Stimulated activated CD8-positive, alpha-beta memory T cell treated with anti-CD3 and anti-CD28 coated beads, Interleukin-4, amount 100 ng/mL, for 48 hours (primary cell): ENCODE measurements around the gene TAF5.
A peak's percentile ranks its signal among the peaks of the same experiment; 100 is the strongest.
"Not testable (repeated sequence)": the region's sequence is repeated elsewhere in the genome, so short reads cannot be mapped to it uniquely, and the experiment has no call there.

Experiments used
- DNase-seq: peaks from one replicate; pipeline ENCODE4 v3.0.0-alpha.2; 2020

Gene TAF5

DNA sequence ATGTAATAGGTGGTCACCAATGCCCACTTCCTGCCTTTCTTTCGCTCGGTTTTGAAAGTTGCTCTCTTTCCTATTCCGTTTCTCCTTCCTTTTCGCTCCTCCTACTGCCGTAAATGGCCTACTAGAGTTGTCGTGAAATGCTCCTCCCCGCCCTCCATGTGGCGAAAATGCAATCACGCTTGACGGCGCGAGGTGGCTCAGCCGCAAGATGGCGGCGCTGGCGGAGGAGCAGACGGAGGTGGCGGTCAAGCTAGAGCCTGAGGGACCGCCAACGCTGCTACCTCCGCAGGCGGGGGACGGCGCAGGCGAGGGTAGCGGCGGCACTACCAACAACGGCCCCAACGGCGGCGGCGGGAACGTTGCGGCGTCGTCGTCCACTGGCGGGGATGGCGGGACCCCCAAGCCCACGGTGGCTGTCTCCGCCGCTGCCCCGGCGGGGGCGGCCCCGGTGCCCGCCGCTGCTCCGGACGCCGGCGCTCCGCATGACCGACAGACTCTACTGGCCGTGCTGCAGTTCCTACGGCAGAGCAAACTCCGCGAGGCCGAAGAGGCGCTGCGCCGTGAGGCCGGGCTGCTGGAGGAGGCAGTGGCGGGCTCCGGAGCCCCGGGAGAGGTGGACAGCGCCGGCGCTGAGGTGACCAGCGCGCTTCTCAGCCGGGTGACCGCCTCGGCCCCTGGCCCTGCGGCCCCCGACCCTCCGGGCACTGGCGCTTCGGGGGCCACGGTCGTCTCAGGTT lies at the start of gene TAF5:
Gene TAF5 (plus strand): TSS at position 195 of the 737 bp plus-strand sequence. CDS start 14 bp downstream, at position 209.
- DNase-seq = peak; percentile 91

DNA sequence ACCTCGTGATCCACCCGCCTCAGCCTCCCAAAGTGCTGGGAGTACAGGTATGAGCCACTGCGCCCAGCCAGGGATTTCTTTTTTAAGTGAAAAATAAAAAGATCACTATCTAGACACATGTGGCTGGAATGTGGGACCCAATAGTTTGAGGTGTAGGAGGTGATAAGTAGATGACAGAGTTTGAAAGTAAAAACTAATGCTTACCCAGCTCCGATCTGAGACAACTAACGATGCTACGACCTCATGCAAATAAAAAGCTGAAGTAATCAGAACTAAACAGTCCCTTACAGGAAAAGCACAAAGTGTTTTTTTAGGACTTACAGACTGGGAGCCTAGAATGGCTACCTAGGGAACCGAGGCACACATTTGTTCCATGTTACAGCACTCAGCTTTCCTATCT lies 39.9 kb upstream of the TAF5 start:
- DNase-seq = peak; percentile 11

DNA sequence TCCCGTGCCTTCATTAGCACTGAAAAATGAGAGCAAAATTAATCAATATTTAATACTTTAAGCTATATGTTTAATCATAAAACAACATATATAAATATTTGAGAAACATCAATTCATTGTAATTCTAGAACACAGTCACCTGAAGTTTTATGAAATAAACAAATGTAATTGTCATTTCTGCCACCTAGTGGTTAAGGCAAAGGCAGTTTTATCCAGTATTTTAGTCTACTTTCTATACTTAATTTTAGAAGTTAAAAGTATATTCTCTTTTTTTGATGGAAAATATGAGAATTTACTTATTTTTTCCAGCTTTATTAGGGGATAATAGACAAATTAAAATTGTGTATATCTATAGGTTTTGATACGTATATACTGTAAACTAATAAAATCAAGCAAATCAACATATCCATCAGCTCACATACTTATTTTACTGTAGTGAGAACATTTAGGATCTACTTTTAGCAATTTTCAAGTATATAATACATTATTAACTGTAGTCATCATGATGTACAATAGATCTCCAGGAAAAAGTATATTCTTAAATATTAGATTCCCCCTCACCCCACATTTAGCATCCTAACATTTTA lies 33.7 kb upstream of the TAF5 start:
- no peak for DNase-seq

DNA sequence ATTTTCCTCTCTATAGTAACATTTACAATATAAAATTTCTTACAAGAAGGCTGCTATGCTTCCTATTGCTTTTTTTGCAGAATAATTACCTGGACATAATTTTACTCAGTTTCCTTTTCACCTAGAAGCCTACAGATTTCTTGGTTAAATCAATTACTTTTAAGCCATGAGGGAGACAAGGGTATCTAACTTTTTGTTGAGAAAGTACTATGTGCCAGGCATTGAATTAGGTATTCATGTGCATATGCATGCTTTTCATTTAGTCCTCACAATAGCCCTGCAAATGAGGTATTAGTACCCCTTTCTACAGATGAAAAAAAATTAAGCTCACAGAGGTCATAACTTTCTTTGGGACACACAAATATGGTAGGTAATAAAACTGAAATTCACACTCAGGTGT lies 33.2 kb upstream of the TAF5 start:
- no peak for DNase-seq

DNA sequence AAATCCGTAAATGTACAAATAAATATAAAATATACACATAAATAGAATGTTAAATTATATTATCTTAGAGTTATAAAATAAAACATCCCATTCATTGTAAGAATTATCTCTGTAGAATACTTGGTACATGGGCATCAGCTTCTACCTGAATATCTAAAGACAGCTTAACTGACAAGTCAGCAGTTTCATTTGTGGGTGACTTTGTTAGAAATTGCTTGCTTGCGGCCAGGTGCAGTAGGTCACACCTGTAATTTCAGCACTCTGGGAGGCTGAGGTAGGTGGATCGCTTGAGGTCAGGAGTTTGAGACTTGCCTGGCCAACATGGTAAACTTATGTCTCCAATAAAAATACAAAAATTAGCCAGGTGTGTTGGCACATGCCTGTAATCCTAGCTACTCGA lies 31.4 kb upstream of the TAF5 start:
- no peak for DNase-seq

DNA sequence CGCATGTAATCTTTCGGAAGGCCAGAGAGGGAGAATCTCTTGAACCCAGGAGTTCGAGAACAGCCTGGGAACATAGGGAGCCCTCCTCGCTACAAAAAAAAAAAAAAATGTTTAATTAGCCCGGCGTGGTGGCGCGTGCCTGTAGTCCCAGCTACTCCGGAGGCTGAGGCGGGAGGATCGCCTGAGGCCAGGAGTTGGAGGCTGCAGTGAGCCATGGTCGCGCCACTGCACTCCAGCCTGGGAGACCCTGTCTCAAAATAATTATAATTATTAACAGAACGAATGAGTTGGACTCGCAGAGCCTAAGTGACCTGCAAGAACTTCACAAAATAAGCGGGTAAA lies 17.6 kb upstream of the TAF5 start:
- DNase-seq = no peak

DNA sequence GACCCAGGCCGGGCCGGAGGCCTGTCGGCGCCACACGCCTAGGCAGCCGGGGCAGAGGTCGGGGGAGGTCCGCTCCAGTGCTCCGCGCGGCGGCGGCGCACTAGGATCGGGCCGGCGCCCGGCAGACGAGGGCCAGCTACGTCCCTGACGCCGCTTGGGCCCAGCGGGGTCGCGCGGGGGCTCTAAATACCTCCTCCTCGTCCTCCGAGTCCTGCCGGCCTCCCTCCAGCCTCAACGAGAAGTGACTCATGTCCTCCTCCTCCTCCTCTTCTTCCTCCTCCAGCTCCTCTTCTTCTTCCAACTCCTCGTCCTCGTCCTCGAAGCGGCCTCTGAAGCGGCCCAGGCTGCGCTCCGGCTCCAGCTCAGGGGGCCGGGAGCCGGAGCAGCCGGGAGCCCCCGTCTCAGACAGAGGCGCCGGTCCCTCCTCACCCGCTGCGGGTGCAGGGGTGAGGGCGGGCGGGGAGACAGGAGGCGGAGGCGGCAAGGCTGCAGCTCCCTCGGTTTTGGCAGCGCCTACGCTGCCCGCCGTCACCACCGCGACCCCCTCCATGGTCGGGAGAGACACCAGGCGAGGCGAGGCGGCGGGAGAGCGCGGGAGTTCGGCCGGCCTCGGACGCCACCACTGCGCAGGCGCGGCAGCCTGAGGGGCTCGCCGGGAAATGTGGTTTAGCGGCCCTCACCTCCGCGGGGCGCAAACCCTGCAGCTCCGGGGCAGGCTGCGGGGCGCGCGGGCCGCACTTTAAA lies 17.1 kb upstream of the TAF5 start, which contains the start of gene PCGF6:
Gene PCGF6 (minus strand): TSS at position 624 of the 744 bp plus-strand sequence. CDS start 74 bp downstream, at position 550.
- peak; percentile 86 for DNase-seq

DNA sequence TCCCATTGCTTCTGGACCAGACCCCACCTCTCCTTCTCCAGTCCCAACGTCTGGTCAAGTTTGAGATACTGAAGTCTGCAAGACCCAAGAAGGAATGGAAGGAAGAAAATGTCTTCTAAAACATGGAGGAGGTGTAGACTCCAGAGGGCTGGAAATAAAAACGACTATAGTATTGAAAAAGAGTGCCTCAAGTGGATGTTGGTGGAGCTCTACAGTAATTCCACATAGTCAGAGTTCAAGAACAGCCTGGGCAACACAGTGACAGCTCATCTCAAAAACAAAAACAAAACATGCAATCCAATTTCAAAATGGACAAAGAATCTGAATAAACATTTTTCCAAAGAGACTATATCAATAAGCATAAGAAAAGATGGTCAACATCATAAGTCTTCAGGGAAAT lies 14.5 kb upstream of the TAF5 start:
- no peak for DNase-seq

DNA sequence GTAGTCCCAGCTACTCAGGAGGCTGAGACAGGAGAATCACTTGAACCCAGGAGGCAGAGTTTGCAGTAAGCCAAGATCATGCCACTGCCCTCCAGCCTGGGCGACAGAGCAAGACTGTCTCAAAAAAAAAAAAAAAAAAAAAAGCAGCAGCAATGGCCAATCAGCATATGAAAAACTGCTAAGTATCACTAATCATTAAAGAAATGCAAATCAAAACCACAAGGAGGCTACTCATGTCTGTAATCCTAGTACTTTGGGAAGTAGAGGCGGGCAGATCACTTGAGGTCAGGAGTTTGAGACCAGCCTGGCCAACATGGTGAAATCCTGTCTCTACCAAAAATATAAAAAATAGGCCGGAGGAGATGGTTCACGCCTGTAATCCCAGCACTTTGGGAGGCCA lies 13.2 kb upstream of the TAF5 start:
- not testable (repeated sequence) for DNase-seq

DNA sequence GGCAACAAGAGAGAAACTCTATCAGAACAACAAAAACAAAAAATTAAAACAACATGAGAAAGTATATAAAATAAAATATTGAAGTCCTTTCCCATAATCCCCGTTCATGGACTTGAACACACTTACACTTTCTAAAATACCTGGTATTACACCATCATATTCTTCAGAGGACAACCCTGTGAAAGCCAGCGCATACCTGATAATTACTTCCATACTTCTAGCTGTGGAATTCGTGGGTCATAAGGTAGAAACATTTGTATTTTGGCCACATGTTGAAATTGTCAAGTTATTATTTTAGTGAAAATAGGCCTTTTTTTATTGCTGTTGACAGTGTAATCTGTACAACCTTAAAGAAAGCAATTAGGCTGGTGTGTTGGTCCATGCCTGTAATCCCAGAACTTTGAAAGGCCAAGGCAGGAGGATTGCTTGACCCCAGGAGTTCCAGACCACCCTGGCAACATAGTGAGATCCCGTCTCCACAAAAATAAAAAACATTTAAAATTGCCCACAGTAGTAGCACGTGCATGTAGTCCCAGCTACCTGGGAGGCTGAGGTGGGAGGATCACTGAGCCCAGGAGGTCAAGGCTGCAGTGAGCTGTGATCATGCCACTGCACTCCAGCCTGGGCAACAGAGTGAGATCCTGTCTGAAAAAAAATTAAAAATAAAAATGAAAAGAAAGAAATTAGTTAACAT lies 11.7 kb upstream of the TAF5 start:
- DNase-seq = no peak

DNA sequence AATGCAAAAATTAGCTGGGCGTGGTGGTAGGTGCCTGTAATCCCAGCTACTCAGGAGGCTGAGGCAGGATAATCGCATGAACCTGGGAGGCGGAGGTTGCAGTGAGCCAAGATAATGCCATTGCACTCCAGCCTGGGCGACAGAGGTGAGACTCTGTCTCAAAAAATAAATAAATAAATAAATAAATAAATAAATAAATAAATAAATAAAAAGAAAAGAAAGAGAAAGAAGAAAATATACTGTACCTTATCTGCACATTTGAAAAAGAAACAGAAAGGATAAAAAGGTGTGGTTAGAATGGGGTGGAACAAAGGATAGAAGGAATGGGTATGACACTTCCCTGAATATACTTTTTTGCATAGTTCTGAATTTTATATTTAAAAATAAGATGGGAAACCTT lies 8.3 kb upstream of the TAF5 start:
- DNase-seq = not testable (repeated sequence)

DNA sequence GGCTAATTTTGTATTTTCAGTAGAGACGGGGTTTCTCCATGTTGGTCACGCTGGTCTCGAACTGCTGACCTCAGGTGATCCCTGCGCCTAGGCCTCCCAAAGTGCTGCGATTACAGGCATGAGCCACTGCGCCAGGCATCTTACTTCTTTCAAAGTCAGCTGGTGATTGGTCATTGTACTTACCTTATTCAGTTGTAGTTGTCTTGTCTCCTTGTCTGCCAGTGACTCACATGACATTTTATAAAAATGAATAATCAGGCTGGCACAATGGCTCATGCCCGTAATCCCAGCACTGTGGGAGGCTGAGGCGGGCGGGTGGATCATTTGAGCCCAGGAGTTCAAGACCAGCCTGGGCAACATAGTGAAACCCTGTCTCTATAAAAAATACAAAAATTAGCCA lies 7.0 kb upstream of the TAF5 start:
- not testable (repeated sequence) for DNase-seq

DNA sequence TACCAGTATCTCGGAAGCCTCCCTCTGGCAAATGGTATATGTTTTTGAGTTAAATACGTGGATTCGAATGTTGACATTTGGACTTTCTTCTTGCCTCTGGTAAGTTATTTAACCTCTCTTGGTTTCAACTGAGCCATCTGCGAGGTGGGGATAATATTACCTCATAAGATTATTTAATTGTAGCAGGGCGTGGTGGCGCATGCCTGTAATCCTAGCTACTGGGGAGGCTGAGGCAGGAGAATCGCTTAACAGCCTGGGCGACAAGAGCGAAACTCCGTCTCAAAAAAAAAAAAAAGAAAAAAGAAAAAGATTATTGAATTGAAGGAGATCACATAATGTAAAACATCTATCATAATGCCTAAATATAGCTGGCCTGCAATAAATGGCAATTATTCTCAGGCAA lies 396 bp upstream of the TAF5 start:
- DNase-seq = no peak

DNA sequence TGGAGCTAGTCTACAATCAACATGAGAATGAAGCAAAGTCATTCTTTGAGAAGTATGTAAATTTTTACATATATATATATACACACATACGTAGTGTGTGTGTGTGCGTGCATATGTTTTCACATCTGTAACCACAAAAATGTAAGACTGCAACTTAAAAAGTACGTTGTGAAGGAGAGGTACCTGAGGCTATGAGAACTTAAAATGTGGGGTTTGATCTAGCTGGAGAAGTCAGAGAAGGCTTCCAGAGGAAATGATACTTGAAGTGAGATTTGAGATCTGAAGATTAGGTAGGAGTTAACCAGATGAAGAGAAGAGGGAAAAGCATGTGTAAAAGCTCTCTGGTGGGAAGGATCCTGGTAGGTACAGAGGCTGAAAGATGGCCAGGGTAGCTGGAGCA lies 5.8 kb downstream of the TAF5 start:
- no peak for DNase-seq

DNA sequence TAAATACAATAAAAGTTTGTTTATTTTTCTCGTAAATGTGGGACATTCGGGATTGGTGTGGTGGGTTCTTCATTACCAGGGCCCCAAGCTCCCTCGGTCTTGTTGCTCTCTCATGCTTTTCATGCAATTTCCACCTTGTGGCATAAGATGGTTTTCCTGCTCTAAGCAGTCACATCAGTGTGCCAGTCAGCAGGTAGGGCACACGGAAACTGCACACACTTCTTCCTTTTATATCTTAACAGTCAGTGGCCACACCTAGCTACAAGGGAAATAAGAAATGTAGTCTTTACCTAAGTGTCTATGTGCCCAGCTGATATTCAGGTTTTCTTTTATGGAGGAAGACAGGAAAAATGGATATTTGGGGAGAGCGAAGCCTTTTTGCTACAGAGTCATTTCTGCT lies 6.5 kb downstream of the TAF5 start:
- no peak for DNase-seq

DNA sequence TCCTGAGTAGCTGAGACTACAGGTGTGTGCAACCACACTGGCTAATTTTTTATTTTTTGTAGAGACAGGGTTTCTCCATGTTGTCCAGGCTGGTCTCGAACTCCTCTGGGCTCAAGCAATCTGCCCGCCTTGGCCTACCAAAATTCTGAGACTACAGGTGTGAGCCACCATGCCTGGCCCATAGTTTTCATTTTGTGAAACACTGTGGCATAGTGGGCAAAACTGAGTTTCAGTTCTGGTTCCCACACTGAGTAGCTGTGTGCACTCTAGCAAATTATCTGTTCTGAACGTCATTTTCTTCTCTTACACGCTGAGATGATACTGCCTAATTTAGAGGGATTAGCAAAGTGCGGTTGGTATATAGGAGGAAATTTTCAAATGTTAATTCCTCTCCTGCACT lies 15.0 kb downstream of the TAF5 start:
- no peak for DNase-seq

DNA sequence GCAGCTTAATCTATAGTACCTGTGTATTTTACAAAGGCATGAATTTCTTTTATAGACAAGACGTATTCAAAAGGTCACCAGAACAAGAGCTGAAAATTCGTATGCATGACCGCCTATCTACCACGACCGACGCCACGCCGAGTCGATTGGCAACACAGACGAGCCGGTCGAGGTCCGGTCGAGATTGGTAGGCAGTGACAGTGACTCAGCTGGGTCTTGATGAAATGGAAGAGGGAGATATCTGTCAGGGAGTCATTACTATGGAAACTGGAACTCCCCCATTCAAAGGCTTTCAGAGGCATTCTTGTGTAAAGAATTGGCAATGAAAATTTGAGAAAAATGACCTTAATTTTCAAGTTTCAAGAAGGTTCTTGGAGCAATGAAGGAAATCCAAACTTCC lies 26.4 kb downstream of the TAF5 start:
- no peak for DNase-seq

DNA sequence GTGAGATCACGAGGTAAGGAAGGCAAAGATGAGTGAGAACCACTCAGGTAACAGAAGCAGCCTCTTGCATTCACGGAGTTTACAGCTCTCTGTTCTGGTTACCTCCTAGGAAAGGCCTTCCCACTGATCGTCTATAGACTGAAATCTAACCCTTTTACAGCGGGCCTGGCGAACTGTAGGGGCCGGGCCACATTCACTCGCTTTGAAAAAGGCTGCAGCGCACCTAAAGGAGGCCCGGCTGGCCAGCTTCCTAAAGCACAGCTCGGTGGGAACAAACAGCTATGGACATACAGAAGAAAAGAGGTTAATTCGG lies 27.9 kb downstream of the TAF5 start:
- DNase-seq = peak; percentile 28

DNA sequence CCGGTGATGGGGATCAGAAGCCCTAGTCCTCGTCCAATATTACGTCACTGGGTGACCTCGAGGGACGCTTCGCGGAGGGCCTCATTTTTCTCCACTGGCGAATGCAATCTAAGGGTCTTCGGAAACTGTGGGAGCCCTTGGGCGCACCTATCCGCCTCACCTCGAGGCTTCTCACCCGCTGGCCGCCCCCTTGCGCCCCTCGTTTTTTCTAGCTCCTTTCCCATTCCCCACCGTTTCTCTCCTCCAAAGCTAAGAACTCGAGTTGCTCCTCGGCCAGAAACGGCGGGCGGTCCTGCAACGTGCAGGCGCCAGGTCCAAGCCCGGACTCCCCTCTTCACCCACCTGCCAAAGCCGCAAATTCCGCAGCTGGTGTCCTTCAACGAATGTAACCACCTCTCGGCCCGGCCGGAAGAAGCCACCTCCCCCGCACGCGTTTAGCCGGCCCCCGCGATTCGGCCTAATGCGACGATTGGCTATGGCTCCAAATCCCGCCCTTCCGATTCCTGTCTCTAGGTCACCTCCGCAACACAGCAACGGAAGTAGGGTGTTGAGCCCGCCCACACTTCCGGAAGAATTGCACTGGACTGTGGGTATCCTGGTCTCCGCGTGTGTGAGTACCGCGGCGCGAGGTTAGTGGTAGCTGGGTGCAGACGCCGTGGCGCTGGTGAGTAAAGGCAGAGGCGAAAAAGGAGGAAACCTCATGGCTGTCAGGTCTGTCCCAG lies 28.5 kb downstream of the TAF5 start, which contains the start of the genes ATP5MK and PDCD11:
Gene ATP5MK (minus strand): TSS at position 409 of the 722 bp plus-strand sequence. CDS start 4,018 bp downstream, outside the sequence.
Gene PDCD11 (plus strand): TSS at position 560 of the 722 bp plus-strand sequence. CDS start 1,801 bp downstream, outside the sequence.
- peak; percentile 97 for DNase-seq

DNA sequence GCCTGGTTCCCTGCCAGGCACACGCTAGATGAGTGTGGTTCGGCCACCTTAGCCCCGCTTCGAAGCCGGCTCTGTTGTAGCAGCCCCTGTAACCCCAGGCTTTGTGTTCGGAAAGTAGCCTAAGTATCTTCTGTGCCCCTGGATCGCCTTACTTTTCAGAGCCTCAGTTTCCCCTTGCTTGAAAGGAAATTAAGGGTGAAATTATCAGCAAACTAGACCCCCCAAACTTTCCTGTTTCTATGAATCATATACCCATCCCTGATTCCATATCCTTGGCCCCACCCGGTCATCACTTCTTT lies 29.0 kb downstream of the TAF5 start:
- DNase-seq = no peak

DNA sequence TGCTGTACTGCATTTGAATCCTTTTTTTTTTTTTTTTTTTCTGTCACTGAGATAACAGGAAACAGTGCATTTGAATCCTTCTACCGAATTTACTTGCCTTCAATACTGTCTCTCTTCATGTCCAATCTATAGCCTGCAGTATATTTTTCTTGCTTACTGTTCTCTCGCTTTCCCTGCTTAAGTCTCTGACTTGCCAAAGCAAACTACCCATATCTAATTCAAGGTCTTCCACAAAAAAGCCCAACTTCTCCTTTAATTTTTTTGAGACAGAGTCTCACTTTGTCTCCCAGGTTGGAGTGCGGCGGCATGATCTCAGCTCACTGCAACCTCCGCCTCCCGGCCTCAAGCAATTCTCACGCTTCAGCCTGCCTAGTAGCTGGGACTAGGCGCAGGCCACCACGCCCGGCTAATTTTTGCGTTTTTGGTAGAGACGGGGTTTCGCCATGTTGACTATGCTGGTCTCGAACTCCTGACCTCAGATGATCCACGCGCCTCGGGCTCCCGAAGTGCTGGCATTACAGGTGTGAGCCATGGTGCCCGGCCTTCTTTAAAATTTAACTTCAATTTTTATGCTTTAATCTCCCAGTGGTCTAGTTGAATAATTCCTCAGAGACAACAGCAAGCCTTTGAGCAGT lies 29.5 kb downstream of the TAF5 start:
- DNase-seq = no peak

DNA sequence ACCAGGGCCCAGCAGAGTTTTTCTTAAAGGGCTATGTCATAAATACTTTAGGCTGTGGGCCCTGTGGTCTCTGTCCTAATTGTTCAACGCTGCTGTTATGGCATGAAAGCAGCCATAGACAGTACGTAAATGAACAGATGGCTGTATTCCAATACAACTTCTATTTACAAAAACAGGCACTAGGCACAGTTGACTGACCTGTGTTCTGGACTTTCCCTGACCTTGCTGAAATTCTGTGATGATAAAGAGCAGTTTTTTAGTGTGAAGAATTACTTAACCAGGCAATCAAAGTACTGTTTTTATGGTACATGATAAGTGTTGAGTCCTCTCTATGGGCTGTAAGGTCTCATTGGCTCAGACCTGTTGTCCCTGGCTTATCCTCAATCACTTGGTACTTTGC lies 45.8 kb downstream of the TAF5 start:
- no peak for DNase-seq
